Activated T-cell treated with anti-CD3 and anti-CD28 coated beads, Interleukin-2, amount 50 U/mL, for 4 hours (primary cell): ENCODE measurements around the gene LIN9. TPM values are rescaled to one million over a fixed set of nuclear protein-coding genes. Genes with fewer than 3 reads are reported as not detected.
A peak's percentile ranks its signal among the peaks of the same experiment; 100 is the strongest.
"Not testable (repeated sequence)": the region's sequence is repeated elsewhere in the genome, so short reads cannot be mapped to it uniquely, and the experiment has no call there.

ENCODE experiments used
- ATAC-seq, 2 donors: fragments of 200-7000 bp; cut with Tn5 transposase; one replicate each; pipeline ENCODE4 v1.10.0; 2021
- DNase-seq: peaks from one replicate; pipeline ENCODE4 v3.0.0-alpha.2; 2020
- H3K27me3 Mint-ChIP-seq: one replicate; pipeline ENCODE4 v1.8.0; 2021; ENCODE audit warnings: low read depth, mixed read lengths
- H3K36me3 Mint-ChIP-seq: one replicate; pipeline ENCODE4 v1.8.0; 2022; ENCODE audit warnings: mixed read lengths; ENCODE audit not compliant: insufficient read depth
- H3K4me1 Mint-ChIP-seq: one replicate; pipeline ENCODE4 v1.8.0; 2021; ENCODE audit warnings: low read depth, mixed read lengths
- H3K4me3 Mint-ChIP-seq: one replicate; pipeline ENCODE4 v1.8.0; 2021; ENCODE audit warnings: mild to moderate bottlenecking, moderate library complexity, mixed read lengths
- H3K9me3 Mint-ChIP-seq: one replicate; pipeline ENCODE4 v1.8.0; 2021; ENCODE audit warnings: mixed read lengths
- total RNA-seq, 3 donors: library from RNA; stranded (reverse); gene quantifications; one replicate each; pipeline ENCODE4 v1.2.1, GENCODE V29; 2021

LIN9 gene
- total RNA-seq, 3 donors from 2014 or later, result 7.5 to 8.6 (median 8.3) TPM

GRCh38 chr1:226202666-226203065, 106.3 kb downstream of the LIN9 start:
- H3K27me3 Mint-ChIP-seq, DNase-seq, H3K9me3 Mint-ChIP-seq, ATAC-seq, H3K4me1 Mint-ChIP-seq, H3K36me3 Mint-ChIP-seq, H3K4me3 Mint-ChIP-seq: not testable (repeated sequence)

- ATAC-seq (no peak), DNase-seq (no peak)
- Mint-ChIP-seq H3K4me1 (no peaks in the 10 kb centered on the region), H3K4me3 (no peak overlapping the region), H3K27me3 (peaks cover 9% of the 10 kb centered on the region), H3K36me3 (no peaks in the 10 kb centered on the region), H3K9me3 (no peaks in the 10 kb centered on the region)
These were observed 106.7 kb downstream of the LIN9 start for GRCh38 chr1:226202246-226202645.

- no peak for DNase-seq
These were observed 107.9 kb downstream of the LIN9 start for GRCh38 chr1:226201029-226201593.

GRCh38 chr1:226199971-226200370, 109.0 kb downstream of the LIN9 start:
- Mint-ChIP-seq H3K4me3 (no peak overlapping the region), H3K9me3 (no peaks in the 10 kb centered on the region), H3K36me3 (no peaks in the 10 kb centered on the region), H3K4me1 (no peaks in the 10 kb centered on the region), H3K27me3 (peaks cover 13% of the 10 kb centered on the region)
- ATAC-seq (no peak), DNase-seq (no peak)

More at GRCh38 chr1:226201029-226201593, 107.9 kb downstream of the LIN9 start:
- no peak for ATAC-seq
- Mint-ChIP-seq H3K4me3 (no peak overlapping the region), H3K4me1 (no peaks in the 10 kb centered on the region), H3K27me3 (peaks cover 9% of the 10 kb centered on the region), H3K9me3 (no peaks in the 10 kb centered on the region), H3K36me3 (no peaks in the 10 kb centered on the region)

- Mint-ChIP-seq H3K36me3 (no peaks in the 10 kb centered on the region), H3K4me1 (no peaks in the 10 kb centered on the region)
- ATAC-seq, result no peak
These were observed 113.8 kb downstream of the LIN9 start for GRCh38 chr1:226195144-226195543.

GRCh38 chr1:226187380-226187779, 121.6 kb downstream of the LIN9 start:
- no peaks in the 10 kb centered on the region for H3K9me3 Mint-ChIP-seq
- peak overlapping the region; percentile 92 for H3K4me3 Mint-ChIP-seq
- ATAC-seq, result no peak
- no peak for DNase-seq
- peaks cover 4% of the 10 kb centered on the region for H3K36me3 Mint-ChIP-seq
- H3K27me3 Mint-ChIP-seq, result no peaks in the 10 kb centered on the region
- peaks cover 29% of the 10 kb centered on the region for H3K4me1 Mint-ChIP-seq

More at GRCh38 chr1:226195144-226195543, 113.8 kb downstream of the LIN9 start:
- no peak for DNase-seq
- Mint-ChIP-seq H3K4me3 (no peak overlapping the region), H3K27me3 (peaks cover 9% of the 10 kb centered on the region), H3K9me3 (no peaks in the 10 kb centered on the region)

GRCh38 chr1:226187019-226187322, 122.0 kb downstream of the LIN9 start:
- Mint-ChIP-seq H3K9me3 (no peaks in the 10 kb centered on the region), H3K4me1 (peaks cover 33% of the 10 kb centered on the region), H3K4me3 (peak overlapping the region; percentile 92), H3K36me3 (peaks cover 4% of the 10 kb centered on the region), H3K27me3 (no peaks in the 10 kb centered on the region)
- DNase-seq (no peak), ATAC-seq (no peak)

GRCh38 chr1:226186124-226187018, 122.6 kb downstream of the LIN9 start, which contains the start of gene ACBD3:
Gene ACBD3, minus strand, starts transcription at chr1:226186741. Its CDS starts 66 bp downstream, at chr1:226186675.
- peaks cover 39% of the 10 kb centered on the region for H3K4me1 Mint-ChIP-seq
- DNase-seq, result peak; percentile 74
- H3K9me3 Mint-ChIP-seq, result no peaks in the 10 kb centered on the region
- ATAC-seq, result peak; percentile 97 to 98
- no peaks in the 10 kb centered on the region for H3K27me3 Mint-ChIP-seq
- peak within 1 kb of the TSS; percentile 96 for H3K4me3 Mint-ChIP-seq
- H3K36me3 Mint-ChIP-seq, result peaks cover 4% of the 10 kb centered on the region

- H3K9me3 Mint-ChIP-seq, result no peaks in the 10 kb centered on the region
- H3K27me3 Mint-ChIP-seq, result no peaks in the 10 kb centered on the region
- ATAC-seq (no peak), DNase-seq (no peak)
- peaks cover 48% of the 10 kb centered on the region for H3K4me1 Mint-ChIP-seq
- peaks cover 7% of the 10 kb centered on the region for H3K36me3 Mint-ChIP-seq
- peak overlapping the region; percentile 96 for H3K4me3 Mint-ChIP-seq
These were observed 123.6 kb downstream of the LIN9 start for GRCh38 chr1:226185141-226186036.

- Mint-ChIP-seq H3K9me3 (no peaks in the 10 kb centered on the region), H3K36me3 (peaks cover 15% of the 10 kb centered on the region), H3K27me3 (no peaks in the 10 kb centered on the region), H3K4me3 (peak overlapping the region; percentile 1), H3K4me1 (peaks cover 64% of the 10 kb centered on the region)
- DNase-seq, result no peak
- ATAC-seq, result no peak
These were observed 126.8 kb downstream of the LIN9 start for GRCh38 chr1:226181996-226182714.

Other genes starting within 250 kb of the LIN9 start
- 100 to 1,000 TPM; 328 to 367 (median 332) TPM for gene H3-3A, start 246.4 kb downstream of the LIN9 start, total RNA-seq
- gene ACBD3, start 122.4 kb downstream of the LIN9 start, total RNA-seq, result 10 to 100 TPM; 20.9 to 24.4 (median 23.9) TPM
- gene MIXL1, start 85.5 kb downstream of the LIN9 start, total RNA-seq, result not detected
- gene PARP1, start 98.9 kb upstream of the LIN9 start, total RNA-seq, result 100 to 1,000 TPM; 209 to 218 (median 213) TPM
- gene STUM, start 239.6 kb upstream of the LIN9 start, total RNA-seq, result not detected